ENCODE measurements around the gene UNC13D. TPM values are rescaled to one million over a fixed set of nuclear protein-coding genes. Genes with fewer than 3 reads are reported as not detected.
A peak's percentile ranks its signal among the peaks of the same experiment; 100 is the strongest.
"Not testable (repeated sequence)": the region's sequence is repeated elsewhere in the genome, so short reads cannot be mapped to it uniquely, and the experiment has no call there.

Gene UNC13D
- total RNA-seq, 1 experiment from 2014 or later: 1.4 TPM

DNA sequence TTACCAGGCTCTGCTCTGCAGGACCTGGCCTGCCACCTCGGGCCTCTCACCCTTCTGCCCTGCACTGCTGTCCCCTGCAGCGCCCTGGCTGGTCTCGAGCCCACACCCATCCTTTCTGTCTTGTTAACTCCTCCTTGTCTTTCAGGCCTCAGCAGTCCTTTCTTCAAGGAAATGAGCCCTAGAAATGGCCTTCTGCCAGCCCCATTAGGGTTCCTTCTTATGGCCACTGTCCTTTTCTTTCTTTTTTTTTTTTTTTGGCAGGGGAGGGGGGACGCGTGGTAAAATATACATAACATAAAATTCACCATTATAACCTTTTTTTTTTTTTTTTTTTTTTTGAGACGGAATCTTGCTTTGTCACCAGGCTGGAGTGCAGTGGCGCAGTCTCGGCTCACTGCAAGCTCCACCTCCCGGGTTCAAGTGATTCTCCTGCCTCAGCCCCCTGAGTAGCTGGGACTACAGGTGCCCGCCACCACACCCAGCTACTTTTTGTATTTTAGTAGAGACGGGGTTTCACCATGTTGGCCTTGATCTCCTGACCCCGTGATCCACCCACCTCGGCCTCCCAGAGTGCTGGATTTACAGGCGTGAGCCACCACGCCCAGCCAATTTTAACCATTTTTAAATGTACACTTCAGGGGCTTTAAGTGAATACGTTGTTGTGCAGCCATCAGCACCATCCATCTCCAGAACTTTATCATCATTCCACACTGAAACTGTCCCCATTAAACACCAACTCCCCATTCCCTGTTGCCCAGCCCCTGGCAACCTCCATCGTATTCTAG lies 21.4 kb upstream of the UNC13D start:
- DNase-seq; H3K36me3 ChIP-seq; H3K27me3 ChIP-seq; H3K4me3 ChIP-seq; H3K27ac ChIP-seq; H3K9me3 ChIP-seq (replicated peaks): not testable (repeated sequence)
- H3K4me1 ChIP-seq: peaks cover 44% of the 10 kb centered on the region

DNA sequence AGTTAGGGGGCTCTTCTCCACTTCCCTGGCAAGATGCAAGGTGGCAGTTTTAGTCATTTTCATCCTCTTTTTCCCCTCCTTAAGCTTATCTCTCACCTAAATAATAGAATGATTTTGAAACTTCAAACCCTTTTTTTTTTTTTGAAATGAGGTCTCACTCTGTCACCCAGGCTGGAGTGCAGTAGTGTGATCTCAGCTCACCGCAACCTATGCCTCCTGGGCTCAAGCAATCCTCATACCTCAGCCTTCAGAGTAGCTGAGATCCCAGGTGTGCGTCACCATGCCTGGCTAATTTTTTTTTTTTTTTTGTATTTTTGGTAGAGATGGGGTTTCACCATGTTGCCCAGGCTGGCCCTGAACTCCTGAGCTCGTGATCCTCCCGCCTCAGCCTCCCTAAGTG lies 20.7 kb upstream of the UNC13D start:
- not testable (repeated sequence) for H3K9me3 ChIP-seq (replicated peaks); H3K36me3 ChIP-seq; H3K27ac ChIP-seq; H3K4me3 ChIP-seq; DNase-seq; H3K27me3 ChIP-seq
- peaks cover 41% of the 10 kb centered on the region for H3K4me1 ChIP-seq

DNA sequence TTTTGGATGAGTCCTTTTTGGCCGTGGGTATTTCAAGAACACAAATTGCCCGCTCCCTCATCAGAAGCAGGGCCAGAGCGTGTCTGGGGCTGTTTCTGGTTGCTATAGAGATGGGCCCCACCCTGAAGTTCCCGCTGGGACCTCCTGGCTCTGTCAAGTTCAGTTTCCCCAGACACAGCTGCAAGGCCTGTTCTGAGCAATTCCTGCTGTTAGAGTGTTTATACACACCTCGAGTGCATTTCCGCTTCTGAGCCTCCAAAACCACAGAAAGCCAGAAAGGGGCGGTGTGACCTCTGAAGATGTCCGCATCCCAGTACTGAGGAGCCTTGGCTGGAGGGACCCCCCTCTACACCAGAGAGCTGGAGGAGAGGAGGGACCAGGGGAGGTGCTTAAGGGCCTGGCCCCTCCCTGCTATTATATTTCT lies 20.3 kb upstream of the UNC13D start:
- DNase-seq: peak; percentile 94 to 98
- H3K36me3 ChIP-seq: no peaks in the 10 kb centered on the region
- H3K27ac ChIP-seq: no peak overlapping the region; the same call in 1 of the 2 replicates
- H3K4me3 ChIP-seq: no peak overlapping the region
- H3K4me1 ChIP-seq: peaks cover 37% of the 10 kb centered on the region
- no peaks in the 10 kb centered on the region for H3K9me3 ChIP-seq (replicated peaks)
- H3K27me3 ChIP-seq: no peaks in the 10 kb centered on the region

DNA sequence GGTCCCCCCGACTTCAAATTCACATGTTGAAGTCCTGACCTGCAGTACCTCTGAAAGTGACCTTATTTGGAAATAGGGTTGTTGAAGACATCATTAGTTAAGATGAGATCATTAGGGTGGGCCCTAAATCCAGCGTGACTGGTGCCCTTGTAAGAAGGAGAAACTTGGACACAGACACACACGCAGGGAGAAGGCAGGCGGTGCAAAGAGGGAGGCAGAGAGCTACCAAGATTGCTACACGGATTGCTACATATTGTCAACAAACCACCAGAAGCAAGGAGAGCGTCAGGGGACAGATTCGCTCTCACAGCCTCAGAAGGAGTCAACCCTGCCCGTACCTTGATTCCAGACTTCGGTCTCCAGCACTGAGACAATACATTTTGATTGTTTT lies 17.7 kb upstream of the UNC13D start:
- H3K27me3 ChIP-seq: no peaks in the 10 kb centered on the region
- H3K9me3 ChIP-seq (replicated peaks): no peaks in the 10 kb centered on the region
- DNase-seq: peak in 1 of 2 experiments; percentile 52
- H3K4me3 ChIP-seq: no peak overlapping the region
- H3K36me3 ChIP-seq: no peaks in the 10 kb centered on the region
- no peak overlapping the region for H3K27ac ChIP-seq
- H3K4me1 ChIP-seq: peaks cover 28% of the 10 kb centered on the region

DNA sequence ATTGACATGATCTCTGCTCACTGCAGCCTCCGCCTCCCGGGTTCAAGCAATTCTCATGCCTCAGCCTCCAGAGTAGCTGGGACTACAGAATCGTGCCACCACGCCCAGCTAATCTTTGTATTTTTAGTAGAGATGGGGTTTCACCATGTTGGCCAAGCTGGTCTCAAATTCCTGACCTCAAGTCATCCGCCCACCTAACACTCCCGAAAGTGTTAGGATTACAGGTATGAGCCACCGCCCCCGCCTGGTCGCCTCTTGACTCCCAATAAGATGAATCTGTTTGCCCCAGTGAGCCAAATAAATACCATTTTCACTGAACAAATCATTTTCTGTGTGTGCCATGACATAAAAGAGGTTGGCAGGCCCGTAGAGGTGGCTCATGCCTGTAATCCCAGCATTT lies 15.2 kb upstream of the UNC13D start:
- H3K4me1 ChIP-seq: peaks cover 28% of the 10 kb centered on the region
- H3K4me3 ChIP-seq; H3K36me3 ChIP-seq; H3K27ac ChIP-seq; DNase-seq; H3K27me3 ChIP-seq; H3K9me3 ChIP-seq (replicated peaks): not testable (repeated sequence)

DNA sequence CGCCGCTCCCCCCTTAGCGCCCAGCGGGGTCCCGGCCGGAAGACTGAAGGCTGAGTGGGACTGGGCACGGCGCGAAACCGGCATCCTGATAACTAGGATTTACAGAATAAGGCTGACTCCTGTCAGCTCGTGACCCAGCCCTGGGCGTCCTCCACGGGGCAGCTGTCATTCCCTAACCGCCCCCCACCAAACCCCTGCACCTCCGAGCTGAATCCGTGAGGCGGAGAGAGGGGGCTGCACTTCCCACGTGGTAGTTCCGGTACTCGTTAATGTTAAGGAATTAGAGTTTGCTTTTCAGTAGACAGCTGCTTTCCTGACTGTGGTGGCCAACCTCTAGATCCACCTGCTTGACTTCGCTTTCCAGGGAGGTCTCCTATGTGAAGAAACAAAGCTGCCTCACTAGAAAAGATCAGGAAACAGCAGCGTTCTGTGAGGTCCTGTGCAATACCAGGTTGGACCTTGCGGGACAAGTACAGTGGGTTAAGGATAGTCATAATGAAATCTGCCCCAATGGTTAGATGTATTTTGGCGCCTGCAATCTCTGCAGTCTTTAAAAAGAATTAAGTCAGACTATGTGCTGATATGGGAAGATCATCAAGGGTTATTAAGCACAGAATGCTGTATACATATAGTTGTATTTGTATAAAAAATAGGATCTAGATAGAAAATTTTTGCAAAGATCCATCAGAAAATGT lies 12.0 kb upstream of the UNC13D start:
- peaks cover 2% of the 10 kb centered on the region; the same call in 1 of the 2 replicates for H3K36me3 ChIP-seq
- peak overlapping the region; percentile 69 for H3K4me3 ChIP-seq
- no peaks in the 10 kb centered on the region for H3K27me3 ChIP-seq
- peak overlapping the region; percentile 92 for H3K27ac ChIP-seq
- peak in 1 of 2 experiments; percentile 85 for DNase-seq
- no peaks in the 10 kb centered on the region for H3K9me3 ChIP-seq (replicated peaks)
- peaks cover 11% of the 10 kb centered on the region for H3K4me1 ChIP-seq

DNA sequence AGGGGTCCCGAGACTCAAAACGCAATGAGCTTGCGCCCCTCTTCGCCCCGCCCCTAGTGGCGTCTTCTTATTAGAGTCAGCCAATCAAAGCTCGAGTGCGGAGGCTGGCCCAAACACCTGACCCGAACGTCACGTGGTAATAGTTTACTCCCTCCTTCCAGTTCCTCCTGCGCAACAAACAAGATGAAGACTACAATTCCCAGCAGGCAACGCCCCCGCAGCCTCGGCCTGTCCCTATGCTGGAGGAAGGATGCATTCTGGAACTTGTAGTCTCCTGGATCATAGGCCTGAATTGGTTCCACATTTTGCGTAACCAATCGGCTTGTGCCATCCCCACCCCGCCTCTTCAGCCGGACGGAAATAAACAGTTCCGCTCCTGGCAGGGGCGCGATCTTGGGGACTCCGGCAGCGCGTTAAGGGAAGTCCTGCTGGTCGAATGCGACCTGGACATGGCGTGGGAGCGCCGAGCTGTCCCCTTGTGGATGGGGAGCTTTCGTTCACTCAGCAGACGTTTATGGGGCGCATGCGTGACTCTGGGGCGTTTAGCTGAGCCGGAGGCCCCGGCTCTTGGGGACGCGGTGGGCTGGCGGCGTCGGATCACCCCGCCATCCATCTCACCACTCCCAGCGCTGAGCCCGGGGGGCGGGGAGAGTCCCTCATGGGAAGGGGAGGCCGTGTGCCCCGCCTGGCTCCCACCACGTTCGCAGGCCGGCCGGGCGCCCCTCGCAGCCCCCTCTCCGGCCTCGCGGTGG lies 11.3 kb upstream of the UNC13D start, which contains the start of gene WBP2:
Gene WBP2 (minus strand): TSS at position 26 of the 752 bp plus-strand sequence. CDS start 38 bp downstream, outside the sequence.
- H3K4me1 ChIP-seq: peaks cover 11% of the 10 kb centered on the region
- peak within 1 kb of the TSS; percentile 92 for H3K27ac ChIP-seq
- H3K27me3 ChIP-seq: no peaks in the 10 kb centered on the region
- peaks cover 5% of the 10 kb centered on the region; the same call in 1 of the 2 replicates for H3K36me3 ChIP-seq
- H3K9me3 ChIP-seq (replicated peaks): no peaks in the 10 kb centered on the region
- peak within 1 kb of the TSS; percentile 69 for H3K4me3 ChIP-seq
- peak; percentile 100 for DNase-seq

DNA sequence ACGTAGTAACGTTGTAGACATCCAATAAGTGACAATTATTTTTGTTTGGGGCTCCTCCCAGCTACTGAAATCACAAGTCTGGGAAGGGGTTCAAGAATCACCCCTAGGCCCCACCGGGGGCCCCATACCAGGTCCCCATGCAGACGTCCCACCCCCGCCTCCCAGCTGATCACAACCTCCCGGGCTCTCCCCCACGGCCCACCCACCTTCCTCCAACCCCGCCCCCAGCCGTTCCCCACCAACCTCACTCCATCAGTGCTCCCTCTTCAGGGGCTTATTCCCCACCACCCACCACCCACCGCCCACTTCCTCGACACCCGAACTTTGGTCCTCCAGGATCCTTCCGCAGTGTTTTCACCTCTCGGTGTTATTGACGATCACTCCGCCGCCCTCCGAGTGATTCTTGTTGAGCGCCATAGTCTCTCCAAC lies 10.7 kb upstream of the UNC13D start:
- H3K4me3 ChIP-seq: peak overlapping the region; percentile 69

DNA sequence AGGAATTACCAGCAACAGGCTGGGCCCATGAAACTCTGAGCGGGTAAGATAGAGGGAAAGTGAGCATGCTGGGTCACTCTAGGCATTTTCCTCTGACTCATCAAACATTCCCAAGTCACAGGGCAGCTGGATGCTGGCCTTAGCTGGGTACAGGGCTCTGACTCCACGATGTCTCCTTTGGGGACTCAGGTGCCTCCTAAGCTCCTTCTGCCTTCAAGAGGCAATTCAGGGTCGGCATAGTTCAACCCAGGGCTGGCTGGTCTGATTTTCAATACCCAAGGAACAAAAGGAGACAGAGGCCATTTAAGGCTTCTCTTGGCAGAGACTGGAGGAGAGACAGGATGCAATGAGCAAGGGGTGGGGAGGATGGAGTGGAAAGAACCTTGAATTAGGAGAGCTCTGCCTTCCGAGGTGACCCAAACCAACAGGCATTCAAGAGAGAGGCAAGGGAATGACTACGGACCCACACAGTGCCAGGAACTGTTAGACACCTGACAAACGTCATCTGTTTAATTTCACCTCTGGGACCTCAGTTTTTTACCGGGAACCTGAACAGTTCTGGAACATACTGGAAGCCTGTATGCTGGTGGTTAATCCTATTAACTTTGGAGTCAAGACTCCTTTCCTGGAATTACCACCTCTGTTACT lies 10.0 kb upstream of the UNC13D start:
- DNase-seq: no peak
- peaks cover 11% of the 10 kb centered on the region for H3K4me1 ChIP-seq
- H3K27me3 ChIP-seq: no peaks in the 10 kb centered on the region
- H3K36me3 ChIP-seq: peaks cover 11% of the 10 kb centered on the region
- no peaks in the 10 kb centered on the region for H3K9me3 ChIP-seq (replicated peaks)
- H3K4me3 ChIP-seq: peak overlapping the region; percentile 69
- no peak overlapping the region; the same call in 1 of the 2 replicates for H3K27ac ChIP-seq

More for the DNA sequence above, 10.7 kb upstream of the UNC13D start:
- Histone ChIP-seq H3K4me1 (peaks cover 11% of the 10 kb centered on the region), H3K36me3 (peaks cover 5% of the 10 kb centered on the region; the same call in 1 of the 2 replicates), H3K9me3 (replicated peaks) (no peaks in the 10 kb centered on the region), H3K27ac (no peak overlapping the region; the same call in 1 of the 2 replicates), H3K27me3 (no peaks in the 10 kb centered on the region)
- DNase-seq: no peak

DNA sequence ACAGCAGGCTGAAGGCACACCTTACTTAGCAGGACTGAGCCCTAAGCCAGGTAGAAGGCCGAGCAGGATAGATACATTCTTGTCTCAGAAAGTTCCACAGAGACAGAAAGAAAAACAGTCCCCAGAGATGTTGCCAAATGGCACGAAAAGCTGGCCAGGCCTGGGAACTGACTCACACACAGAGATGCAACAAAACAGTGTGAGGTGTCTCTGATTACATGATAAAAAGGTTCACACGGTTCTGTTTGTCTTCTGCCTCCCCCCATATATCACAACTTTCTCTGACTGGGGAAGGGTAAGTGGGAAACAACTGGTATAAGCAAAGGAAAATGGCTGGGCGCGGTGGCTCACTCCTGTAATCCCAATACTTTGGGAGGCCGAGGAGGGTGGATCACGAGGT lies 9.2 kb upstream of the UNC13D start:
- H3K4me3 ChIP-seq: no peak overlapping the region
- H3K27me3 ChIP-seq: no peaks in the 10 kb centered on the region
- DNase-seq: no peak
- H3K36me3 ChIP-seq: peaks cover 15% of the 10 kb centered on the region
- no peaks in the 10 kb centered on the region for H3K9me3 ChIP-seq (replicated peaks)
- peaks cover 11% of the 10 kb centered on the region for H3K4me1 ChIP-seq
- H3K27ac ChIP-seq: no peak overlapping the region

DNA sequence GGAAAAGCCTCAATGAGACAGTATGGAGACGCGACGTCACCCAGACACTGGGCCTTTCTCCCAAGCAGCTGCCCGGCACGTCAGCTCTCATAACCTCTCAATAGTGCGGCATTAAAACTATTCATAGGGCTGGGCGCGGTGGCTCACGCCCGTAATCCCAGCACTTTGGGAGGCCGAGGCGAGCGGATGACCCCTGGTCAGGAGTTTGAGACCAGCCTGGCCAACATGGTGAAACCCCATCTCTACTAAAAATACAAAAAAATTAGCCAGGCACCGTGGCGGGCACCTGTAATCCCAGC lies 7.4 kb upstream of the UNC13D start:
- not testable (repeated sequence) for H3K4me3 ChIP-seq; H3K27ac ChIP-seq; DNase-seq; H3K27me3 ChIP-seq; H3K9me3 ChIP-seq (replicated peaks)
- peaks cover 25% of the 10 kb centered on the region for H3K36me3 ChIP-seq
- peaks cover 11% of the 10 kb centered on the region for H3K4me1 ChIP-seq

DNA sequence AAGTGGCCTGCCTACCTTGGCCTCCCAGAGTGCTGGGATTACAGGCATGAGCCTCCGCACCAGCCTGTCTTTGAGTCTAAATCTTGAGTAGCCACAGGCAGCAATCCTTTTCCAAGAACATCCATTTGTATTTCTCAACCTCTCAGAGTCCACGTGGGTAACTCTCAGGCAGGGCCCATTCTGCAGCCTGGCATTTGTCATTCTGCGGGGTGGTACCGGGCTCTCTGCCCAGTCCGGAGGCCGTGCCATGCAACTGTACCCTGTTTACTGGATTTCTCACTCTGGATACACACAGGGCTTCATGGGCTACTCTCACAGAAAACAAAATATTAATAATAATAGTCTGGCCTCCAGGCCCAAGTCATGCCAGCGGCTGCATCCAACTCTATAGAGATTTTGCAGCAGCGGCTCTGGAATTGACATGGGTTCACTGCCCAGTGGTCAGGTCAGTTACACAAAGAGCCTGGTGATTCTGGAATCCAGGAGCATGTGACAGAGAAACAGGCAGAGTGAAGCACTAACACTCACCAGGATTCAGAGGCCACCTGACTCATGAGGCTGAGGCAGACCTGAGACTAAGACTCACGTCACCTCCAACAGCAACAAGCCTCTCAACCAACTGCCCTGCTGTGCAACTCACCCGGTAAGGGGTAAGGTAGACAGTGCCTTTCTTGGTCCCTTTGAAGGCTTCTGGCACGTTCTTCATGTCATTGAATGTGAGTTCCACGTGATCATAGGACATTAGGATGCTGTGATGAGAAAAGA lies 6.9 kb upstream of the UNC13D start:
- Histone ChIP-seq H3K27ac (no peak overlapping the region), H3K27me3 (no peaks in the 10 kb centered on the region), H3K9me3 (replicated peaks) (no peaks in the 10 kb centered on the region), H3K4me3 (no peak overlapping the region), H3K36me3 (peaks cover 25% of the 10 kb centered on the region), H3K4me1 (peaks cover 7% of the 10 kb centered on the region)
- DNase-seq: no peak

DNA sequence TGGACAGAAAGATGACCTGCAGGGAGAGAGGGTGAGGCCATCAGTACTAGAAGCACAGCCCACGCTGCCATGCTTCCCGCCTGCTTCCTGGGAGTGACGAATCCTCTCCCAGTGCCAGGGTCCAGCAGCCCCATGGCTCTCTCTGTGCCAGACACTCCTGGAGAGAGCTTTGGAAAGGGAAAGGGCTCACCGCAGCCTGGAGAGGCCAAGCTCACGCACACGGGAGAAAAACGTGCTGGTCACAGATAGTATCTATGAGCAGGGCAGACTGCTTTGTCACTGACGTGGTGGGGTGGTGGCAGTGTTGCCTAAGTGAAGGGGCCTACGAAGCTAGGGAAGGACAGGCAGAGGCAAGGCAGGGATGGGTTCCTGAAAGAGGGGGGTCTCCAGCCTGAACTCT lies 5.5 kb upstream of the UNC13D start:
- H3K9me3 ChIP-seq (replicated peaks): no peaks in the 10 kb centered on the region
- DNase-seq: no peak
- H3K27me3 ChIP-seq: no peaks in the 10 kb centered on the region
- no peak overlapping the region for H3K27ac ChIP-seq
- H3K4me1 ChIP-seq: peaks cover 21% of the 10 kb centered on the region
- no peak overlapping the region for H3K4me3 ChIP-seq
- H3K36me3 ChIP-seq: peaks cover 25% of the 10 kb centered on the region

DNA sequence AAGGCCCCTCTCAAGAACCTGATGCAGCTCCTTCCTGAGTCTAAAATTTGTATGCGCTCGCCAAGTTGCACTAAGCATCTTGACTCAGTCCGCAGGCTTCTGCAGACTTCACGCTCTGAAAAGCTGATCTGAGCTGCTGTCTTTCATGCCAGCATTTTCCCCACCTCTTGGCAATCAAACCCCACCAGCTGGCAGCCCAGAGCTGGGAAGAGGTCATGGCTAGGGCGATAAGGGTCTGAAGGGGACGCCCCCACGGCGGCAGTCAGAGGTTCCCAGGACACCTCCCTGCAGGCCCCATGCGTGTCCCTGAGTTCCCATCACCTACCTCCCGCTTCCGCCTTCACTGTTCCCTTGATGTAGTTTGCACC lies 5.1 kb upstream of the UNC13D start:
- Histone ChIP-seq H3K27me3 (no peaks in the 10 kb centered on the region), H3K27ac (no peak overlapping the region), H3K9me3 (replicated peaks) (no peaks in the 10 kb centered on the region), H3K36me3 (peaks cover 25% of the 10 kb centered on the region), H3K4me3 (no peak overlapping the region), H3K4me1 (peaks cover 19% of the 10 kb centered on the region; the same call in 1 of the 2 replicates)
- DNase-seq: no peak

Measured in SJCRH30 (cell line).